A549 (cell line): ENCODE data around the gene TBX1. TPM values are rescaled to one million over a fixed set of nuclear protein-coding genes. Genes with fewer than 3 reads are reported as not detected.
"Not testable (repeated sequence)": the region's sequence is repeated elsewhere in the genome, so short reads cannot be mapped to it uniquely, and the experiment has no call there.

Experiments
- ATAC-seq, 2 experiments: fragments of 200-7000 bp in 1 of 2; fragments of >200 bp in 1 of 2; cut with Nextera tagmentation in 1 of 2; cut with Tn5 transposase in 1 of 2; 3 replicates each; pipeline versions ENCODE4 v1.8.0 to v1.9.1; 2018 to 2020; ENCODE audit warnings: mild to moderate bottlenecking in 1 of 2, moderate library complexity in 1 of 2
- CTCF ChIA-PET: fragments of 300-600 bp; sonication (Branson Sonifier 250); formaldehyde crosslinking; extraction: SDS; loops from one replicate; lab custom pipeline; 2021; ENCODE audit warnings: antibody characterized with exemption, inconsistent platforms; lab: Yijun Ruan, JAX
- POLR2A ChIA-PET: fragments of 350-600 bp; formaldehyde crosslinking; extraction: SDS; loops from one replicate; lab custom pipeline; 2021; ENCODE audit warnings: antibody characterized with exemption, inconsistent platforms; lab: Yijun Ruan, JAX
- DNase-seq, 2 experiments: peaks; one replicate each; pipeline versions ENCODE4 v3.0.0 to v3.0.0-alpha.2; 2011 to 2016; ENCODE audit warnings: low read depth in 1 of 2, low spot score in 1 of 2
- FAIRE-seq: peaks from 2 replicates; lab custom pipeline; 2011; peaks lifted over from hg19 to GRCh38; lab: Jason Lieb, UNC
- H3K27ac ChIP-seq, 2 experiments: fragments of >200 bp; sonication (Bioruptor Twin); formaldehyde crosslinking; 3 replicates each; pipeline ENCODE4 v1.5.1; 2016 to 2017
- H3K4me1 ChIP-seq: fragments of >200 bp; sonication (Bioruptor Twin); formaldehyde crosslinking; 3 replicates; pipeline ENCODE4 v1.6.1; 2016
- H3K4me2 ChIP-seq: fragments of >200 bp; sonication (Bioruptor Twin); formaldehyde crosslinking; 3 replicates; pipeline ENCODE4 v1.6.1; 2016
- H3K4me3 ChIP-seq: fragments of >200 bp; sonication (Bioruptor Twin); formaldehyde crosslinking; 3 replicates; pipeline ENCODE4 v1.5.1; 2016
- H3K9me3 ChIP-seq: fragments of >200 bp; sonication (Bioruptor Twin); formaldehyde crosslinking; 3 replicates; pipeline ENCODE4 v1.6.1; 2016
- CBX8 ChIP-seq: fragments of 200-600 bp; sonication (generic); IDR thresholded peaks from 2 replicates; pipeline ENCODE4 v1.6.1; 2016
- CHD2 ChIP-seq: fragments of 150-350 bp; IDR thresholded peaks from 2 replicates; pipeline ENCODE4 v1.6.1; 2014; ENCODE audit warnings: low read length; ENCODE audit not compliant: partially characterized antibody
- EP300 ChIP-seq, 2 experiments: fragments of >200 bp; sonication (Bioruptor Twin); formaldehyde crosslinking; IDR thresholded peaks; 2 replicates in 1 of 2; 3 replicates in 1 of 2; pipeline ENCODE4 v1.6.1; 2016 to 2017
- HDAC2 ChIP-seq: fragments of 200-600 bp; sonication (generic); IDR thresholded peaks from 2 replicates; pipeline ENCODE4 v1.6.1; 2016
- HEYL ChIP-seq: fragments of 250-450 bp; sonication (Bioruptor Pico); IDR thresholded peaks from 2 replicates; pipeline ENCODE4 v1.8.0; 2021; ENCODE audit warnings: mild to moderate bottlenecking, moderate library complexity
- HOXA7 ChIP-seq: fragments of 250-450 bp; sonication (Bioruptor Pico); IDR thresholded peaks from 2 replicates; pipeline ENCODE4 v1.5.0; 2020; ENCODE audit warnings: mild to moderate bottlenecking, moderate library complexity
- JUN ChIP-seq, 2 experiments: fragments of >200 bp; sonication (Bioruptor Twin); formaldehyde crosslinking; IDR thresholded peaks; 2 replicates in 1 of 2; 3 replicates in 1 of 2; pipeline ENCODE4 v1.6.1; 2016 to 2017
- KDM5A ChIP-seq: fragments of 200-600 bp; sonication (generic); IDR thresholded peaks from 2 replicates; pipeline ENCODE4 v1.6.1; 2016; ENCODE audit warnings: antibody characterized with exemption, mild to moderate bottlenecking
- MAFK ChIP-seq: fragments of 450-650 bp; IDR thresholded peaks from 2 replicates; pipeline ENCODE4 v1.6.1; 2014; ENCODE audit not compliant: partially characterized antibody
- NR3C1 ChIP-seq: fragments of >200 bp; sonication (Bioruptor Twin); formaldehyde crosslinking; IDR thresholded peaks from 3 replicates; pipeline ENCODE4 v1.6.1; 2017
- PHF8 ChIP-seq: fragments of 200-600 bp; sonication (generic); IDR thresholded peaks from 2 replicates; pipeline ENCODE4 v1.6.1; 2016; ENCODE audit warnings: low read depth, mild to moderate bottlenecking, antibody characterized with exemption, moderate library complexity, borderline replicate concordance
- POLR2AphosphoS2 ChIP-seq: conservative IDR thresholded peaks from 2 replicates; pipeline ENCODE4 v1.6.1; 2012; ENCODE audit warnings: low read length, improper control_type of control experiment, inconsistent platforms
- RAD21 ChIP-seq, 2 experiments: fragments of >200 bp in 1 of 2; sonication (Bioruptor Twin) in 1 of 2; formaldehyde crosslinking in 1 of 2; IDR thresholded peaks in 1 of 2; conservative IDR thresholded peaks in 1 of 2; 2 replicates in 1 of 2; 3 replicates in 1 of 2; pipeline ENCODE4 v1.6.1; 2012 to 2018; ENCODE audit warnings: inconsistent platforms in 1 of 2
- RNF2 ChIP-seq: fragments of 200-600 bp; sonication (generic); IDR thresholded peaks from 2 replicates; pipeline ENCODE4 v1.6.1; 2016; ENCODE audit warnings: low read depth, mild to moderate bottlenecking, antibody characterized with exemption, moderate library complexity, borderline replicate concordance
- TFCP2L1 ChIP-seq: fragments of 250-450 bp; sonication (Bioruptor Pico); IDR thresholded peaks from 2 replicates; pipeline ENCODE4 v1.5.0; 2021; ENCODE audit warnings: mild to moderate bottlenecking
- WGBS: methylation state at CpG from one replicate; pipeline ENCODE4 v1.1.6; 2017; ENCODE audit errors: missing lambda C conversion rate; 5-methylcytosine and 5-hydroxymethylcytosine counted together
- polyA plus RNA-seq, 4 experiments: library from polyadenylated mRNA; depleted of rRNA in 3 of 4; stranded (reverse); fragments of >200 nt; fragmentation: RNase III in 1 of 4; extraction: RNeasy Plus Mini Kit Qiagen cat#74134 plus additional on column Dnase treatment in 1 of 4; gene quantifications; 2 replicates in 3 of 4; 3 replicates in 1 of 4; pipeline ENCODE4 v1.2.3, GENCODE V29; 2011 to 2017
- TF ChIP-seq, protein P1 (sequence below): fragments of 450-650 bp; IDR thresholded peaks from 2 replicates; pipeline ENCODE4 v1.6.1; 2014; ENCODE audit warnings: antibody characterized with exemption
- TF ChIP-seq, protein P2 (sequence below): fragments of 200-600 bp; sonication (generic); IDR thresholded peaks from 2 replicates; pipeline ENCODE4 v1.6.1; 2016; ENCODE audit warnings: antibody characterized with exemption, mild to moderate bottlenecking, moderate library complexity
- TF ChIP-seq, protein P3 (sequence below): fragments of >200 bp; sonication (Bioruptor Twin); formaldehyde crosslinking; IDR thresholded peaks from 3 replicates; pipeline ENCODE4 v1.6.1; 2016

The TBX1 gene
- polyA plus RNA-seq, 2 of the 4 experiments (the other 2 are of a cell fraction): 0.30 to 2.8 TPM

GRCh38 chr22:19775496-19776325 lies 15.1 kb downstream of the TBX1 start:
- H3K4me2 ChIP-seq: no peak overlapping the region
- no peak for ATAC-seq
- no peak overlapping the region for H3K4me3 ChIP-seq
- H3K27ac ChIP-seq: no peak overlapping the region
- no peak for TF ChIP-seq HEYL (CRISPR knock-in tag)
- DNase-seq: no peak
- H3K4me1 ChIP-seq: no peaks in the 10 kb centered on the region
- 91% methylated on average over 15 of the region's 24 CpGs for WGBS
- no peaks in the 10 kb centered on the region for H3K9me3 ChIP-seq
- no peak for FAIRE-seq
- POLR2A ChIA-PET: no interaction called here
- CTCF ChIA-PET: interaction anchor here (1.3 kb wide), 1 partner anchor 20 kb away, joined by 4 read pairs; no protein-coding TSS in a partner anchor

DNA sequence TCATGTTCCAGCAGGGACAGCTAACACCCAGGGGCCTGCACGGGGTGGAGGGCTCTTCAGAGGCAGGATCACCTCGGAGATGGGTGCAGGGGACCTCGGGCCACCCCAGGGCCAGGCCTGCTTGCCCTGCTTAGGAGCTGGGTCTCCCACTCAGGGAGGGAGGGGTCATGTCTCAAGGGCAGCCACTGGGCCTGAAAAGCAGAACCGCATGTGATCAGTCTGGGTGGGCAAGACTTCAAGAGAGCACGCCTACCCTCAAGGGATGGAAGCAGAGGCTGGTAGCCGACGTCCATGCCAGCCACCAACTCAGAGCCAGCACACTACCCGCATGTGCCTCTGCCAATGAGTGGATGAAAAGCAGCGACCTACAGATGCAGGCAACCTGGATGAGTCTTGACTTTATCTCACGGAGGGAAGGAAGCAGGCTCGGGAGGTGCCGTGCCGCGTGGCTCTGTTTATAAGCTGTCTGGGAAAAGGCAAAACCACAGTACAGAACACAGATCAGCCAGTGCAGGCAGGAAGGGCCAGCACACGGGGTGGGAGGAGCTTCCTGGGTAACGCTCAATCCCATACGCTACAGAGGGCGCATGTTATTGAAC lies 16.0 kb downstream of the TBX1 start:
- no peaks in the 10 kb centered on the region for H3K9me3 ChIP-seq
- H3K4me1 ChIP-seq: no peaks in the 10 kb centered on the region
- ChIA-PET CTCF (interaction anchor here (1.3 kb wide), 1 partner anchor 20 kb away, joined by 4 read pairs; no protein-coding TSS in a partner anchor), POLR2A (no interaction called here)
- 83% methylated on average over 13 of the region's 18 CpGs for WGBS
- no peak for DNase-seq
- H3K27ac ChIP-seq: no peak overlapping the region
- no peak for FAIRE-seq
- H3K4me3 ChIP-seq: no peak overlapping the region
- no peak for ATAC-seq
- no peak for TF ChIP-seq POLR2AphosphoS2
- no peak for TF ChIP-seq HOXA7 (CRISPR knock-in tag)
- no peak for TF ChIP-seq MAFK
- TF ChIP-seq, protein P1, sequence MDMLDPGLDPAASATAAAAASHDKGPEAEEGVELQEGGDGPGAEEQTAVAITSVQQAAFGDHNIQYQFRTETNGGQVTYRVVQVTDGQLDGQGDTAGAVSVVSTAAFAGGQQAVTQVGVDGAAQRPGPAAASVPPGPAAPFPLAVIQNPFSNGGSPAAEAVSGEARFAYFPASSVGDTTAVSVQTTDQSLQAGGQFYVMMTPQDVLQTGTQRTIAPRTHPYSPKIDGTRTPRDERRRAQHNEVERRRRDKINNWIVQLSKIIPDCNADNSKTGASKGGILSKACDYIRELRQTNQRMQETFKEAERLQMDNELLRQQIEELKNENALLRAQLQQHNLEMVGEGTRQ: no peak
- no peak for TF ChIP-seq CHD2
- TF ChIP-seq, protein P2, sequence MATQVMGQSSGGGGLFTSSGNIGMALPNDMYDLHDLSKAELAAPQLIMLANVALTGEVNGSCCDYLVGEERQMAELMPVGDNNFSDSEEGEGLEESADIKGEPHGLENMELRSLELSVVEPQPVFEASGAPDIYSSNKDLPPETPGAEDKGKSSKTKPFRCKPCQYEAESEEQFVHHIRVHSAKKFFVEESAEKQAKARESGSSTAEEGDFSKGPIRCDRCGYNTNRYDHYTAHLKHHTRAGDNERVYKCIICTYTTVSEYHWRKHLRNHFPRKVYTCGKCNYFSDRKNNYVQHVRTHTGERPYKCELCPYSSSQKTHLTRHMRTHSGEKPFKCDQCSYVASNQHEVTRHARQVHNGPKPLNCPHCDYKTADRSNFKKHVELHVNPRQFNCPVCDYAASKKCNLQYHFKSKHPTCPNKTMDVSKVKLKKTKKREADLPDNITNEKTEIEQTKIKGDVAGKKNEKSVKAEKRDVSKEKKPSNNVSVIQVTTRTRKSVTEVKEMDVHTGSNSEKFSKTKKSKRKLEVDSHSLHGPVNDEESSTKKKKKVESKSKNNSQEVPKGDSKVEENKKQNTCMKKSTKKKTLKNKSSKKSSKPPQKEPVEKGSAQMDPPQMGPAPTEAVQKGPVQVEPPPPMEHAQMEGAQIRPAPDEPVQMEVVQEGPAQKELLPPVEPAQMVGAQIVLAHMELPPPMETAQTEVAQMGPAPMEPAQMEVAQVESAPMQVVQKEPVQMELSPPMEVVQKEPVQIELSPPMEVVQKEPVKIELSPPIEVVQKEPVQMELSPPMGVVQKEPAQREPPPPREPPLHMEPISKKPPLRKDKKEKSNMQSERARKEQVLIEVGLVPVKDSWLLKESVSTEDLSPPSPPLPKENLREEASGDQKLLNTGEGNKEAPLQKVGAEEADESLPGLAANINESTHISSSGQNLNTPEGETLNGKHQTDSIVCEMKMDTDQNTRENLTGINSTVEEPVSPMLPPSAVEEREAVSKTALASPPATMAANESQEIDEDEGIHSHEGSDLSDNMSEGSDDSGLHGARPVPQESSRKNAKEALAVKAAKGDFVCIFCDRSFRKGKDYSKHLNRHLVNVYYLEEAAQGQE: no peak
- no peak for TF ChIP-seq EP300 (IDR thresholded peaks at IDR 0.05)
- TF ChIP-seq KDM5A: no peak
- no peak for TF ChIP-seq JUN (IDR thresholded peaks at IDR 0.05)
- TF ChIP-seq NR3C1: no peak
- no peak for TF ChIP-seq PHF8
- TF ChIP-seq, protein P3, sequence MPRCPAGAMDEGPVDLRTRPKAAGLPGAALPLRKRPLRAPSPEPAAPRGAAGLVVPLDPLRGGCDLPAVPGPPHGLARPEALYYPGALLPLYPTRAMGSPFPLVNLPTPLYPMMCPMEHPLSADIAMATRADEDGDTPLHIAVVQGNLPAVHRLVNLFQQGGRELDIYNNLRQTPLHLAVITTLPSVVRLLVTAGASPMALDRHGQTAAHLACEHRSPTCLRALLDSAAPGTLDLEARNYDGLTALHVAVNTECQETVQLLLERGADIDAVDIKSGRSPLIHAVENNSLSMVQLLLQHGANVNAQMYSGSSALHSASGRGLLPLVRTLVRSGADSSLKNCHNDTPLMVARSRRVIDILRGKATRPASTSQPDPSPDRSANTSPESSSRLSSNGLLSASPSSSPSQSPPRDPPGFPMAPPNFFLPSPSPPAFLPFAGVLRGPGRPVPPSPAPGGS: no peak
- TF ChIP-seq TFCP2L1: no peak
- TF ChIP-seq RNF2: no peak
- no peak for TF ChIP-seq HDAC2
- no peak for TF ChIP-seq RAD21 (conservative IDR thresholded peaks at IDR 0.05 in 1 of 2, IDR thresholded peaks at IDR 0.05 in 1 of 2)
- no peak for TF ChIP-seq CBX8
- H3K4me2 ChIP-seq: no peak overlapping the region

GRCh38 chr22:19777192-19777591 lies 16.6 kb downstream of the TBX1 start:
- DNase-seq, ATAC-seq, H3K4me1 ChIP-seq, H3K4me3 ChIP-seq, H3K9me3 ChIP-seq, H3K27ac ChIP-seq, FAIRE-seq, POLR2A ChIA-PET, H3K4me2 ChIP-seq: not testable (repeated sequence)
- CTCF ChIA-PET: interaction anchor here (1.8 kb wide), 1 partner anchor 21 kb away, joined by 3 read pairs; no protein-coding TSS in a partner anchor
- WGBS: 85% methylated on average over 5 of the region's 6 CpGs
